ENCODE results near the gene FHIP2A.
"Not testable (repeated sequence)": the region's sequence is repeated elsewhere in the genome, so short reads cannot be mapped to it uniquely, and the experiment has no call there.

FHIP2A gene, protein sequence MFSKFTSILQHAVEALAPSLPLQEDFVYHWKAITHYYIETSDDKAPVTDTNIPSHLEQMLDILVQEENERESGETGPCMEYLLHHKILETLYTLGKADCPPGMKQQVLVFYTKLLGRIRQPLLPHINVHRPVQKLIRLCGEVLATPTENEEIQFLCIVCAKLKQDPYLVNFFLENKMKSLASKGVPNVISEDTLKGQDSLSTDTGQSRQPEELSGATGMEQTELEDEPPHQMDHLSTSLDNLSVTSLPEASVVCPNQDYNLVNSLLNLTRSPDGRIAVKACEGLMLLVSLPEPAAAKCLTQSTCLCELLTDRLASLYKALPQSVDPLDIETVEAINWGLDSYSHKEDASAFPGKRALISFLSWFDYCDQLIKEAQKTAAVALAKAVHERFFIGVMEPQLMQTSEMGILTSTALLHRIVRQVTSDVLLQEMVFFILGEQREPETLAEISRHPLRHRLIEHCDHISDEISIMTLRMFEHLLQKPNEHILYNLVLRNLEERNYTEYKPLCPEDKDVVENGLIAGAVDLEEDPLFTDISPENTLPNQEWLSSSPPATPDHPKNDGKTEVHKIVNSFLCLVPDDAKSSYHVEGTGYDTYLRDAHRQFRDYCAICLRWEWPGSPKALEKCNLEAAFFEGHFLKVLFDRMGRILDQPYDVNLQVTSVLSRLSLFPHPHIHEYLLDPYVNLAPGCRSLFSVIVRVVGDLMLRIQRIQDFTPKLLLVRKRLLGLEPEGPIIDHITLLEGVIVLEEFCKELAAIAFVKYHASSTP
- long read RNA-seq, full-length matches to known transcripts = 23 of 26 reads
- long read RNA-seq, partial matches to known transcripts = 1 of 26 reads
- long read RNA-seq, other reads (novel, unspliced or antisense) = 2 of 26 reads

DNA sequence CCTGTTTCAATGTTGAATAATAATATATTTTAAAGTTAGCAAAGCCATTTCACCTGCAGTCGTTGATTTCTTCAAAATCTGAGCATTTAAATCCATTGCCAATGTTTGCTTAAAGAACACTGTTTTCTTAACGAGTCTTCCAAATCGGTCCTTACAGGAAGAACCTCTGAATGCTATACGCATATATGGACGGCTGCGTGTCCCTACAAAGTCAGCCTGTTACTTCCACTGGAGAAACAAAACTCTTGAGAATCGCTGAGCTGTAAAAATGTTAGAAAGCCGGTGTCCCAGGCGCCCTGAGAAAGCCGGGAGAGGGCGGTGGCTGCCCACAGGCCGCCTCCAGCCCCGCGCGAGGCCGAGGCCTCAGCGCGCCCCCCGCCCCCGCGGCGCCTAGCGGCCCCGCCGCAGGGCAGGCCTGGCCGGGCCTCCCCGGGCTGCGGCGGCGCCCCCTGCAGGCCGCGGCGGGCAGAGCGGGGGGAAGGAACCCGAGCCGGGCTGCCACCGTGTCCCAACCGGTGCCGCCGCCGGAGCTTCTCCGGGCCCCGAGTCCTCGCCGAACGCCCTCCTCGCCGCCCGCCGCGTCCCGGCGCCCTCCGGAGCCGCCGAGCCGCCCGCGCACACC lies at the start of gene FHIP2A:
Gene FHIP2A, plus strand, starts transcription at position 488 of the 622 bp plus-strand sequence. CDS start 299 bp downstream, outside the sequence.
- peaks cover 4% of the 10 kb centered on the region for H3K27me3 ChIP-seq (ENCODE audit: insufficient read depth, poor library complexity, severe bottlenecking)
- peak within 1 kb of the TSS; percentile 74 for H3K4me3 ChIP-seq (replicated peaks; ENCODE audit: insufficient read depth, low read length)
- TF ChIP-seq SPI1 (IDR thresholded peaks at IDR 0.05; ENCODE audit: borderline replicate concordance, low read depth) = no peak
- TF ChIP-seq, protein P1, sequence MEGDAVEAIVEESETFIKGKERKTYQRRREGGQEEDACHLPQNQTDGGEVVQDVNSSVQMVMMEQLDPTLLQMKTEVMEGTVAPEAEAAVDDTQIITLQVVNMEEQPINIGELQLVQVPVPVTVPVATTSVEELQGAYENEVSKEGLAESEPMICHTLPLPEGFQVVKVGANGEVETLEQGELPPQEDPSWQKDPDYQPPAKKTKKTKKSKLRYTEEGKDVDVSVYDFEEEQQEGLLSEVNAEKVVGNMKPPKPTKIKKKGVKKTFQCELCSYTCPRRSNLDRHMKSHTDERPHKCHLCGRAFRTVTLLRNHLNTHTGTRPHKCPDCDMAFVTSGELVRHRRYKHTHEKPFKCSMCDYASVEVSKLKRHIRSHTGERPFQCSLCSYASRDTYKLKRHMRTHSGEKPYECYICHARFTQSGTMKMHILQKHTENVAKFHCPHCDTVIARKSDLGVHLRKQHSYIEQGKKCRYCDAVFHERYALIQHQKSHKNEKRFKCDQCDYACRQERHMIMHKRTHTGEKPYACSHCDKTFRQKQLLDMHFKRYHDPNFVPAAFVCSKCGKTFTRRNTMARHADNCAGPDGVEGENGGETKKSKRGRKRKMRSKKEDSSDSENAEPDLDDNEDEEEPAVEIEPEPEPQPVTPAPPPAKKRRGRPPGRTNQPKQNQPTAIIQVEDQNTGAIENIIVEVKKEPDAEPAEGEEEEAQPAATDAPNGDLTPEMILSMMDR (IDR thresholded peaks at IDR 0.05; ENCODE audit: insufficient read depth, low read length) = peak; percentile 10
- peak; percentile 23 to 69 for DNase-seq (ENCODE audit: low read depth in 1 of 2, low spot score in 1 of 2)
- peak within 1 kb of the TSS; percentile 71 for H3K27ac ChIP-seq (replicated peaks)

DNA sequence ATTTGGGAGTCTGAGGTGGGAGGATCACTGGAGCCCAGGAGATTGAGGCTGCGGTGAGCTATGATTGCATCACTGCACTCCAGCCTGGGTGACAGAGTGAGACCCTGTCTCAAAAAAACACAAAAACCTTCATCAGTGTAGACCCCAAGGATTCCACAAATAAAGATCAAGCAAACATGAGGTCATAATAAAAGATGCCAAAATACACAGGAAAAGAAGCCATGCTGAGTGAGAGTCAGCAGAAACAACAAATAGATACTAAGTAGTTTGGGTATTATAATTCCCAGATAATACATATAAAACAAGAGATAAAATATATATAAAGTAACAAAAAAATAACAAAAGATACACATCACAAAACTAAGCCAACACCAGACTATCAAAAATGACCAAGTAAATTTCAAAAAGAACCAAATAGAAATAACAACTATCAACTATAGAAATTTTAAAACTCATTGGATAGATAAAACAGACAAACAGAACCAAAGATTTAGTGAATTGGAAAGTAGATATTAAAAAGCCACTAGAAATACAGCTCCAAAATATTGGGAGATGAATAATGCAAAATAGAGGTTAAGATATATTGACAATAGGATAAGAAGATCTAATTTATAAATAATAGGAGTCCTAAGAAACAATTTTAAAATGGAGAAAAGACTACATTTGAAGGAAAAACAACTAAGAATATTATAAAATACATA lies 48.9 kb upstream of the FHIP2A start:
- no peak for TF ChIP-seq SPI1 (IDR thresholded peaks at IDR 0.05; ENCODE audit: borderline replicate concordance, low read depth)
- TF ChIP-seq, protein P2, sequence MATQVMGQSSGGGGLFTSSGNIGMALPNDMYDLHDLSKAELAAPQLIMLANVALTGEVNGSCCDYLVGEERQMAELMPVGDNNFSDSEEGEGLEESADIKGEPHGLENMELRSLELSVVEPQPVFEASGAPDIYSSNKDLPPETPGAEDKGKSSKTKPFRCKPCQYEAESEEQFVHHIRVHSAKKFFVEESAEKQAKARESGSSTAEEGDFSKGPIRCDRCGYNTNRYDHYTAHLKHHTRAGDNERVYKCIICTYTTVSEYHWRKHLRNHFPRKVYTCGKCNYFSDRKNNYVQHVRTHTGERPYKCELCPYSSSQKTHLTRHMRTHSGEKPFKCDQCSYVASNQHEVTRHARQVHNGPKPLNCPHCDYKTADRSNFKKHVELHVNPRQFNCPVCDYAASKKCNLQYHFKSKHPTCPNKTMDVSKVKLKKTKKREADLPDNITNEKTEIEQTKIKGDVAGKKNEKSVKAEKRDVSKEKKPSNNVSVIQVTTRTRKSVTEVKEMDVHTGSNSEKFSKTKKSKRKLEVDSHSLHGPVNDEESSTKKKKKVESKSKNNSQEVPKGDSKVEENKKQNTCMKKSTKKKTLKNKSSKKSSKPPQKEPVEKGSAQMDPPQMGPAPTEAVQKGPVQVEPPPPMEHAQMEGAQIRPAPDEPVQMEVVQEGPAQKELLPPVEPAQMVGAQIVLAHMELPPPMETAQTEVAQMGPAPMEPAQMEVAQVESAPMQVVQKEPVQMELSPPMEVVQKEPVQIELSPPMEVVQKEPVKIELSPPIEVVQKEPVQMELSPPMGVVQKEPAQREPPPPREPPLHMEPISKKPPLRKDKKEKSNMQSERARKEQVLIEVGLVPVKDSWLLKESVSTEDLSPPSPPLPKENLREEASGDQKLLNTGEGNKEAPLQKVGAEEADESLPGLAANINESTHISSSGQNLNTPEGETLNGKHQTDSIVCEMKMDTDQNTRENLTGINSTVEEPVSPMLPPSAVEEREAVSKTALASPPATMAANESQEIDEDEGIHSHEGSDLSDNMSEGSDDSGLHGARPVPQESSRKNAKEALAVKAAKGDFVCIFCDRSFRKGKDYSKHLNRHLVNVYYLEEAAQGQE (IDR thresholded peaks at IDR 0.05; ENCODE audit: insufficient replicate concordance, low read depth) = no peak
- TF ChIP-seq, protein P1 (IDR thresholded peaks at IDR 0.05; ENCODE audit: insufficient read depth, low read length) = no peak
- TF ChIP-seq POLR2AphosphoS5 (IDR thresholded peaks at IDR 0.05; ENCODE audit: low read depth) = no peak
- TF ChIP-seq GABPA (IDR thresholded peaks at IDR 0.05; ENCODE audit: low read depth) = no peak
- Histone ChIP-seq H3K27ac (replicated peaks) (no peak overlapping the region), H3K27me3 (ENCODE audit: insufficient read depth, poor library complexity, severe bottlenecking) (peaks cover 17% of the 10 kb centered on the region), H3K4me3 (replicated peaks; ENCODE audit: insufficient read depth, low read length) (no peak overlapping the region)
- no peak for DNase-seq (ENCODE audit: low read depth in 1 of 2, low spot score in 1 of 2)

- no peak for DNase-seq (ENCODE audit: low read depth in 1 of 2, low spot score in 1 of 2)
- Histone ChIP-seq H3K4me3 (replicated peaks; ENCODE audit: insufficient read depth, low read length) (no peak overlapping the region), H3K27me3 (ENCODE audit: insufficient read depth, poor library complexity, severe bottlenecking) (peaks cover 16% of the 10 kb centered on the region), H3K27ac (replicated peaks) (no peak overlapping the region)
- no peak for TF ChIP-seq GABPA (IDR thresholded peaks at IDR 0.05; ENCODE audit: low read depth)
- TF ChIP-seq, protein P1 (IDR thresholded peaks at IDR 0.05; ENCODE audit: insufficient read depth, low read length) = no peak
- TF ChIP-seq POLR2AphosphoS5 (IDR thresholded peaks at IDR 0.05; ENCODE audit: low read depth) = no peak
- TF ChIP-seq SPI1 (IDR thresholded peaks at IDR 0.05; ENCODE audit: borderline replicate concordance, low read depth) = no peak
Measured at GRCh38 chr10:114773197-114773532, 48.4 kb upstream of the FHIP2A start.

GRCh38 chr10:114775082-114775481 lies 46.5 kb upstream of the FHIP2A start:
- not testable (repeated sequence) for H3K4me3 ChIP-seq (replicated peaks; ENCODE audit: insufficient read depth, low read length); H3K27ac ChIP-seq (replicated peaks); DNase-seq (ENCODE audit: low read depth in 1 of 2, low spot score in 1 of 2); H3K27me3 ChIP-seq (ENCODE audit: insufficient read depth, poor library complexity, severe bottlenecking)
